ENCODE data around the gene MUC15. TPM values are rescaled to one million over a fixed set of nuclear protein-coding genes. Genes with fewer than 3 reads are reported as not detected.

MUC15 gene
- total and polyA plus RNA-seq, 10 of the 15 experiments (the other 5 are each of a cell fraction or from before 2014, with no cell fraction given) = 0.03 to 0.86 (median 0.09) TPM; not detected in 6

DNA sequence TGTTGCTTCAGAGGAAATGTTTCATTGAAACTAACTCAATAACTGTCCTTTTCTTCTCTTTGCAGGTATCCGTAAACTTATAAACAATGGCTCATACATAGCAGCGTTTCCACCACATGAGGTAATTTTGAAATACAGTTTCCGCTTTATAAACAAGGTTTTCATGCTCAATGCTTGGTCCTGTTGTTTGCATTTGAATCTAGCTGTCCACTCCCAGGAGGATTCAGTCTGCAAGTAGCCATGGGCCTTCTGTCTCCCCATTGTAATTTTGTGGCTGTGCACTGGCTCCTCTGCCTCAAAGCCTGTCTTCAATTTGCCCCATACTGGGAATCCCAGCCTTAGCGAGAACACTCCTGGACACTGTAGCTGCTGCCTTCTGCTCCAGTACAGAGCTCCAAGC is 34.7 kb downstream of the MUC15 start:
- H3K4me2 ChIP-seq (ENCODE audit: control insufficient read depth, insufficient read depth) = no peak overlapping the region
- H3K4me1 ChIP-seq (ENCODE audit: control insufficient read depth, insufficient read depth, low read length) = no peaks in the 10 kb centered on the region
- WGBS (ENCODE audit: insufficient coverage, insufficient replicate concordance, low lambda C conversion rate, missing lambda C conversion rate) = 72% methylated on average over 4 of the region's 4 CpGs
- no peaks in the 10 kb centered on the region for H3K36me3 ChIP-seq (ENCODE audit: control insufficient read depth in 2 of 2, insufficient read depth in 2 of 2, low read length in 1 of 2)
- no peak overlapping the region for H3K9ac ChIP-seq (ENCODE audit: control insufficient read depth, insufficient read depth, low read length)
- in situ Hi-C loops (cut with MboI) = no loop called here
- H3K27ac ChIP-seq (ENCODE audit: control insufficient read depth, insufficient read depth) = no peak overlapping the region
- H4K20me1 ChIP-seq (ENCODE audit: control insufficient read depth, insufficient read depth) = no peaks in the 10 kb centered on the region
- DNase-seq (ENCODE audit: low read depth, low spot score) = no peak
- H2AFZ ChIP-seq (ENCODE audit: control insufficient read depth, low read depth, low read length) = no peak overlapping the region
- H3K9me3 ChIP-seq (replicated peaks; ENCODE audit: control insufficient read depth, insufficient read depth, low read length) = no peaks in the 10 kb centered on the region
- intact Hi-C loops (cut with micrococcal nuclease; ENCODE audit: unreplicated experiment) = no loop called here
- CTCF ChIA-PET = no interaction called here
- no TSS peak for BruUV-seq (replicated peaks)
- no peaks in the 10 kb centered on the region for H3K27me3 ChIP-seq (replicated peaks in 1 of 2; ENCODE audit: control insufficient read depth in 2 of 2, insufficient read depth in 2 of 2, low read length in 1 of 2)
- H3K79me2 ChIP-seq (ENCODE audit: control insufficient read depth, insufficient read depth, low read length) = no peaks in the 10 kb centered on the region
- POLR2A ChIA-PET = no interaction called here
- RAD21 ChIA-PET (ENCODE audit: unreplicated experiment) = no interaction called here
- SMC1A ChIA-PET (ENCODE audit: uncharacterized antibody, unreplicated experiment) = interaction anchor here (1.1 to 1.2 kb wide), 2 partner anchors 9 to 10 kb away, joined by 3 to 6 read pairs; no protein-coding TSS in a partner anchor
- FAIRE-seq = no peak
- H3K4me3 ChIP-seq = no peak overlapping the region
- no peak for ATAC-seq
- TF ChIP-seq ZNF687 (IDR thresholded peaks at IDR 0.05) = no peak
- TF ChIP-seq TBL1XR1 (IDR thresholded peaks at IDR 0.05; ENCODE audit: low read depth, low read length) = no peak
- TF ChIP-seq, protein P1, sequence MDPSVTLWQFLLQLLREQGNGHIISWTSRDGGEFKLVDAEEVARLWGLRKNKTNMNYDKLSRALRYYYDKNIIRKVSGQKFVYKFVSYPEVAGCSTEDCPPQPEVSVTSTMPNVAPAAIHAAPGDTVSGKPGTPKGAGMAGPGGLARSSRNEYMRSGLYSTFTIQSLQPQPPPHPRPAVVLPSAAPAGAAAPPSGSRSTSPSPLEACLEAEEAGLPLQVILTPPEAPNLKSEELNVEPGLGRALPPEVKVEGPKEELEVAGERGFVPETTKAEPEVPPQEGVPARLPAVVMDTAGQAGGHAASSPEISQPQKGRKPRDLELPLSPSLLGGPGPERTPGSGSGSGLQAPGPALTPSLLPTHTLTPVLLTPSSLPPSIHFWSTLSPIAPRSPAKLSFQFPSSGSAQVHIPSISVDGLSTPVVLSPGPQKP (IDR thresholded peaks at IDR 0.05; ENCODE audit: low read depth, low read length) = no peak
- no peak for TF ChIP-seq TCF7 (IDR thresholded peaks at IDR 0.05; ENCODE audit: borderline replicate concordance)
- TF ChIP-seq IRF5 (IDR thresholded peaks at IDR 0.05; ENCODE audit: borderline replicate concordance) = no peak
- no peak for TF ChIP-seq ZNF622 (IDR thresholded peaks at IDR 0.05)
- TF ChIP-seq, protein P2, sequence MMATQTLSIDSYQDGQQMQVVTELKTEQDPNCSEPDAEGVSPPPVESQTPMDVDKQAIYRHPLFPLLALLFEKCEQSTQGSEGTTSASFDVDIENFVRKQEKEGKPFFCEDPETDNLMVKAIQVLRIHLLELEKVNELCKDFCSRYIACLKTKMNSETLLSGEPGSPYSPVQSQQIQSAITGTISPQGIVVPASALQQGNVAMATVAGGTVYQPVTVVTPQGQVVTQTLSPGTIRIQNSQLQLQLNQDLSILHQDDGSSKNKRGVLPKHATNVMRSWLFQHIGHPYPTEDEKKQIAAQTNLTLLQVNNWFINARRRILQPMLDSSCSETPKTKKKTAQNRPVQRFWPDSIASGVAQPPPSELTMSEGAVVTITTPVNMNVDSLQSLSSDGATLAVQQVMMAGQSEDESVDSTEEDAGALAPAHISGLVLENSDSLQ (IDR thresholded peaks at IDR 0.05) = no peak
- TF ChIP-seq RUNX3 (IDR thresholded peaks at IDR 0.05; ENCODE audit: low read length) = no peak
- TF ChIP-seq EZH2 (IDR thresholded peaks at IDR 0.05; ENCODE audit: borderline replicate concordance, control insufficient read depth, low read depth, low read length) = no peak
- TF ChIP-seq, protein P3, sequence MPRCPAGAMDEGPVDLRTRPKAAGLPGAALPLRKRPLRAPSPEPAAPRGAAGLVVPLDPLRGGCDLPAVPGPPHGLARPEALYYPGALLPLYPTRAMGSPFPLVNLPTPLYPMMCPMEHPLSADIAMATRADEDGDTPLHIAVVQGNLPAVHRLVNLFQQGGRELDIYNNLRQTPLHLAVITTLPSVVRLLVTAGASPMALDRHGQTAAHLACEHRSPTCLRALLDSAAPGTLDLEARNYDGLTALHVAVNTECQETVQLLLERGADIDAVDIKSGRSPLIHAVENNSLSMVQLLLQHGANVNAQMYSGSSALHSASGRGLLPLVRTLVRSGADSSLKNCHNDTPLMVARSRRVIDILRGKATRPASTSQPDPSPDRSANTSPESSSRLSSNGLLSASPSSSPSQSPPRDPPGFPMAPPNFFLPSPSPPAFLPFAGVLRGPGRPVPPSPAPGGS (IDR thresholded peaks at IDR 0.05; ENCODE audit: borderline replicate concordance, insufficient read depth, low read depth, low read length, poor library complexity, severe bottlenecking) = no peak
- TF ChIP-seq HDGF (IDR thresholded peaks at IDR 0.05) = no peak
- TF ChIP-seq, protein P4, sequence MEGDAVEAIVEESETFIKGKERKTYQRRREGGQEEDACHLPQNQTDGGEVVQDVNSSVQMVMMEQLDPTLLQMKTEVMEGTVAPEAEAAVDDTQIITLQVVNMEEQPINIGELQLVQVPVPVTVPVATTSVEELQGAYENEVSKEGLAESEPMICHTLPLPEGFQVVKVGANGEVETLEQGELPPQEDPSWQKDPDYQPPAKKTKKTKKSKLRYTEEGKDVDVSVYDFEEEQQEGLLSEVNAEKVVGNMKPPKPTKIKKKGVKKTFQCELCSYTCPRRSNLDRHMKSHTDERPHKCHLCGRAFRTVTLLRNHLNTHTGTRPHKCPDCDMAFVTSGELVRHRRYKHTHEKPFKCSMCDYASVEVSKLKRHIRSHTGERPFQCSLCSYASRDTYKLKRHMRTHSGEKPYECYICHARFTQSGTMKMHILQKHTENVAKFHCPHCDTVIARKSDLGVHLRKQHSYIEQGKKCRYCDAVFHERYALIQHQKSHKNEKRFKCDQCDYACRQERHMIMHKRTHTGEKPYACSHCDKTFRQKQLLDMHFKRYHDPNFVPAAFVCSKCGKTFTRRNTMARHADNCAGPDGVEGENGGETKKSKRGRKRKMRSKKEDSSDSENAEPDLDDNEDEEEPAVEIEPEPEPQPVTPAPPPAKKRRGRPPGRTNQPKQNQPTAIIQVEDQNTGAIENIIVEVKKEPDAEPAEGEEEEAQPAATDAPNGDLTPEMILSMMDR (IDR thresholded peaks at IDR 0.05 in 2 of 3, conservative IDR thresholded peaks at IDR 0.05 in 1 of 3; ENCODE audit: control insufficient read depth in 2 of 3, extremely low read depth in 1 of 3, insufficient read depth in 1 of 3, low read depth in 3 of 3, low read length in 3 of 3) = no peak
- no peak for TF ChIP-seq CBFB (IDR thresholded peaks at IDR 0.05; ENCODE audit: low read depth)
